DMS 273 (cell line): ENCODE data around the gene SBK3.
A peak's percentile ranks its signal among the peaks of the same experiment; 100 is the strongest.
"Not testable (repeated sequence)": the region's sequence is repeated elsewhere in the genome, so short reads cannot be mapped to it uniquely, and the experiment has no call there.

Experiments used
- DNase-seq: peaks from one replicate; lab custom pipeline; 2025; ENCODE audit not compliant: unreplicated experiment; lab: John Stamatoyannopoulos, UW

The SBK3 gene

GRCh38 chr19:55541091-55541490 is 4.3 kb downstream of the SBK3 start:
- no peak for DNase-seq

- DNase-seq = peak; percentile 56
Measured at GRCh38 chr19:55540619-55541018, 4.7 kb downstream of the SBK3 start.

GRCh38 chr19:55539090-55539984 is 6.0 kb downstream of the SBK3 start:
- no peak for DNase-seq

DNA sequence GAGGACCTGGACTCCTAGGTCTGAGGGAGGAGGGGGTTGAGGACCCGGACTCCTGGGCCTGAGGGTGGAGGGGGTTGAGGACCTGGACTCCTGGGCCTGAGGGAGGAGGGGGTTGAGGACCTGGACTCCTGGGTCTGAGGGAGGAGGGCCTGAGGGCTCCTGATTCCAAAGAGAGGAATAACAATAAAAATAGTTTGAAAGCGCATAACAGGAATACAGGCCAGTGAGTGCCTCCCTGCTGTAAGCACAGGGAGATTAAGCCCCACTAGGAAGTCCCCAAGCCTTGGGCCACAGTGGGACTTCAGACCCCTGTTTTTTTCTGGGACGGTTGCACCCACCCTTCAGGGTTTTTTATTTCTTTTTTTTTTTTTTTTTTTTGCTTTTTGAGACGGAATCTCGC is 7.2 kb downstream of the SBK3 start:
- no peak for DNase-seq

GRCh38 chr19:55537741-55538111 is 7.6 kb downstream of the SBK3 start:
- DNase-seq = no peak

DNA sequence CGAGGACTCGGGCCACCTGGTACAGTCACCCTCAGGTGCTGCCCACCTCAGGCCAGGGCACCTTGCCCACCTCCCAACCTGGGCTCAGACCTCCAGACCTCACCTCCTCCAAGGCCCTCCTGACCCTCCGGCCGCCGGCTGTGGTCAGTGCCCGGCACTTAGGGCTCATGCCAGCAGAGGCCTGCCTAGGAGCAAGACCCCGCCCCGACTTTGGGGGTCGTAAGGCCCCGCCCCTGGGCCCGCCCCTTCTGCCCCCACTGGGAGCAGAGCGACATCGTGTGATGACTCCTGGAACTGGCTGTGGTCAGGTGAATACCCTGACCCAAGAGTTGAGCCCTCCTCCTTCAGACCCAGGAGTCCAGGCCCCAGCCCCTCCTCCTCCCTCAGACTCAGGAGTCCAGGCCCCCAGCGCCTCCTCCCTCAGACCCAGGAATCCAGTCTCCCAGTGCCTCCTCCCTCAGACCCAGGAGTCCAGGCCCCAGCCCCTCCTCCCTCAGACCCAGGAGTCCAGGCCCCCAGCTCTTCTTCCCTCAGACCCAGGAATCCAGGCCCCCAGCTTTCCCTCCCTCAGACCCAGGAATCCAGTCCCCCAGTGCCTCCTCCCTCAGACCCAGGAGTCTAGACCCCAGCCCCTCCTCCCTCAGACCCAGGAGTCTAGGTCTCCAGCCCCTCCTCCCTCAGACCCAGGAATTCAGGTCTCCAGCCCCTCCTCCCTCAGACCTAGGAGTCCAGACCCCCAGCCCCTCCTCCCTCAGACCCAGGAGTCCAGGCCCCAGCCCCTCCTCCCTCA is 8.2 kb downstream of the SBK3 start, which contains the start of gene SBK2:
SBK2 (minus strand) TSS at position 183 of the 790 bp plus-strand sequence. CDS start 839 bp downstream, outside the sequence.
- peak; percentile 49 for DNase-seq

DNA sequence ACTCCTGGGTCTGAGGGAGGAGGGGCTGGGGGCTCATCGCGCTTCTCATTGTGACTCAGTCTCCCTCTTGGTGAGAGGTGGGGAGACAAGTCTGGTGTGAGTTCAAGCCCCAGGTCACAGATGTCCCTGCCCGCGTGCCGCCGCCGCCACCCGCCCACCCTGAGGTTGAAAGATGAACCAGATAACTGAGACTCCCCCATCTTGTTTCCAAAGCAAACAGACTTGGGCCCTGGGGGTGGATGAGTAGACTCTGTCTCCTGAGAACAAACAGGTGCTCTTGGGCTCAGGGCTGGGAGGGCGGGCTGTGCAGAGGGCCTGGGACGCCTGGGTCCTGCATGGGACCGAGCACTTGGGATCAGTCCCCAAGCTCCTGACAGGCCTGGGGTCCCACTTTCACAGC is 9.0 kb downstream of the SBK3 start:
- DNase-seq = no peak

- no peak for DNase-seq
Measured at GRCh38 chr19:55535965-55536350, 9.4 kb downstream of the SBK3 start.

GRCh38 chr19:55535173-55535964 is 10.0 kb downstream of the SBK3 start:
- no peak for DNase-seq

DNA sequence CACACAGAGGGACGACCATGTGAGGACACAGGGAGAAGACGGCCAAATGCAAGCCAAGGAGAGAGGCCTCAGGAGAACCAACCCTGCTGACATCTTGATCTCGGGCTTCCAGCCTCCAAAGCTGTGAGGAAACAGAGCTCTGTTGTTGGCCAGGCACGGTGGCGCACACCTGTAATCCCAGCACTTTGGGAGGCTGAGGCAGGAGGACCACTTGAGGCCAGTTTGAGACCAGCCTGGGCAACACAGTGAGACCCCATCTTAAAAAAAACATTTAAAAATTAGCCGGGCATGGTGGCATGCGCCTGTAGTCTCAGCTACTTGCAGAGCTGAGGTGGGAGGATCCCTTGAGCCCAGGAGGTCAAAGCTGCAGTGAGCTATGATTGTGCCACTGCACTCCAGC is 11.1 kb downstream of the SBK3 start:
- DNase-seq = not testable (repeated sequence)

GRCh38 chr19:55530996-55531395 is 14.3 kb downstream of the SBK3 start:
- DNase-seq = no peak

GRCh38 chr19:55529636-55530234 is 15.6 kb downstream of the SBK3 start:
- DNase-seq = no peak

DNA sequence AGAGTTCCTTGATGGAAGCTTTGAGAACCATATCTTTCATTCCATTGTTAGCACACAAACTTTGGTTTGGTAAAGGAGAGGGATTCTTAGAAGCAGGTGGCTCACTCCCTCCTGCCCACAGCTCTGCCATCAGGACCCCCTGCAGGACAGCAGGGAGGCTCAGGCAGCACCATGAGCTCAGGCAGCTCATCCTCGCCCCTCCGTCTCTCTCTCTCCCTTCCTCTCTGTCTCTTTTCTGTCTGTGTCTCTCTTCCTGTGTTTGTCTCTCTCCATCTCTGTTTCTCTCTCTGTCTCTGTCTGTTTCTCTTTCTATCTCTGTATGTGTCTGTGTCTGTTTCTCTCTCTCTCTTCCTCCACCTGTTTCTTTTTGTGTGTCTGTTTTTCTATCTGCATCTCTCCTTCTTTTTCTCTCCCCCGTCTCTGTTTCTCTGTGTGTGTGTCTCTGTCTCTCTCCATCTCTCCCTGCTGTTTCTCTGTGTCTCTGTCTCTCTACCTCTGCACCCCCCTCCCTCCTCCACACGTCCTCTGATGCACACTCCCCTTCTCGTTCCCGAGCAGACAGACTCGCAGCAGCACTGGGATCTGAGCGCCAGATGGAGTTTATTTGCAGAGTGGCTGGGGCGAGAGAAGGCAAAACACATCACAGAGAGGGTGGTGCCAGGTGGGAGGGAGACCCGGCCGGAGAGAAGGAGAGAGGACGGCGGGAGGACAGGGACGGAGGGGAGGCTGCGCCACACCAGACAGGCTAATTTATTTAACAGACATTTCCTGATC is 17.1 kb downstream of the SBK3 start:
- peak; percentile 97 for DNase-seq

- DNase-seq = no peak
Measured at GRCh38 chr19:55527197-55528029, 17.9 kb downstream of the SBK3 start.

DNA sequence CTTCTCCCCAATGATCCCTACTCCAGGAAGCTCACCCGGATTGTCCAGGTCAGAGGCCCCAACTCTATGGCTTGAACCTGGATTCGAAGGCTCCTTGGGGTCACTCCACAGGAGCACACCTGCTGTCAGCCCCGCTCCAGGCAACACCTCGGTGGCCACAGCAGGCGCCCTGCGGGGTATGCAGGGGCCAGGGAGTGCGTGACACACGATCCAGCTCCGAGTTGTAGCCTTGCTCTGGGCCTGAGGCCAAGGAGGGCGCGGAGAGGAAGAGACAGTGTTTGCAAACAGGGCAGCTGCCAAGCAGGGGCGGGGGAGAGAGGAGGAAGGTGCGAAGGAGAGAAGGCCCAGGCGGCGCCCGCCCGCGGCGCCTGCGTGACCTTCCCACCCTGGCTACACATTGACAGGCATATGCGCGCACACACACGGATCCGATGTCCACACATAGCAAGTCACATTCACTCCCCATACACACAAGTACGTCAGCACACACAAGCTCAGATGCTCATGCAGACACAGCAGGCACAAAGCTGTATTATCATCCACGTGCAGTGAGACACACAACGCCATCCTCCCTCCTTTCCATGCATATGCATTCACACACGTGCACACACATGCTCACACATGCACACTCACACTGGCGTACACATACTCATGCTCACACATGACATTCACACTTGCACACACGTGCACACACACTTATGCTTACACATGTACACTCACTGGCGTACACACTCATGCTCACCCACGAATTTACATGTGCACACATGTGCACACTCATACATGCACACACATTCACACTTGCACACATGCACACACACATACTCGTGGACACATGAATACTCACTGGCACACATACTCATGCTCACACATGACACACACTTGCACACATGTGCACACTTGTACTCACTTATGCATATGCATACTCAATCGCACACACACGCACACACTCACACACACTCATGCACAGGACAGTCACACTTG is 18.8 kb downstream of the SBK3 start:
- DNase-seq = peak; percentile 95

DNA sequence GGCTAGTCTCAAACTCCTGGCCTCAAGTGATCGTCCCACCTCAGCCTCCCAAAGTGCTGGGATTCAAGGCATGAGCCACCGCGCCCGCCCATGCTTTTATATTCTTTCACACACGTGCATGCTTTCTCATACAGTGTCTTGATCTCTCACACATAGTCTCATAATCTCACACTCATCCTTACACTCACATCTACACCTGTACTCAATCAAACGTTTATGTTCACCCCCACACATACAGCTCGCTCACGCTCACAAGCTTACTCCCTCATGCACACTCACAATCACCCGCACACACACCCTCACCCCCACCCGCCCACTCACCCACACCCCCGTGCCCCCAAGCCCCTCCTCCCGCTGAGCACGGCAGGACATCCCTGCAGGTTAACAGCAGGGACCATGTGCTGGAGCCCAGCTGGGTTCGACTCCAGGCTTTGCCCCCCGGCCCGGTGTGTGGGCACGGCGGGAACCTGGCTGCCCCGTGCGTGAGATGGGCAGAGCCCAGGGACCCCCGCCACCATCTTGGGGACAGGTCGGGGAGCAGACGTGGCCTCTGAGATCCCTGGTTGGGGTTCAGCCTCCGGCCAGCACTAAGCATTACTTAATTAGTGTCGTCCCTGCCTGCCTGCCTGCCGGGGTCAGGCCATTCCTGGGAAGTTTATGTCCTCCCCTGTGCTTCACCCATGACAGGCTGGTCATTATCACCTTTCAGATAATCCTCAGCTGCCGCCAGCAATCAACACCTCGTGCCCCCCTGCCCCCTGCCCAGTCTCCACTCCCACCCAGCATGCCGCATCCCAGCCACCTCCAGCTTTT is 19.8 kb downstream of the SBK3 start:
- no peak for DNase-seq

DNA sequence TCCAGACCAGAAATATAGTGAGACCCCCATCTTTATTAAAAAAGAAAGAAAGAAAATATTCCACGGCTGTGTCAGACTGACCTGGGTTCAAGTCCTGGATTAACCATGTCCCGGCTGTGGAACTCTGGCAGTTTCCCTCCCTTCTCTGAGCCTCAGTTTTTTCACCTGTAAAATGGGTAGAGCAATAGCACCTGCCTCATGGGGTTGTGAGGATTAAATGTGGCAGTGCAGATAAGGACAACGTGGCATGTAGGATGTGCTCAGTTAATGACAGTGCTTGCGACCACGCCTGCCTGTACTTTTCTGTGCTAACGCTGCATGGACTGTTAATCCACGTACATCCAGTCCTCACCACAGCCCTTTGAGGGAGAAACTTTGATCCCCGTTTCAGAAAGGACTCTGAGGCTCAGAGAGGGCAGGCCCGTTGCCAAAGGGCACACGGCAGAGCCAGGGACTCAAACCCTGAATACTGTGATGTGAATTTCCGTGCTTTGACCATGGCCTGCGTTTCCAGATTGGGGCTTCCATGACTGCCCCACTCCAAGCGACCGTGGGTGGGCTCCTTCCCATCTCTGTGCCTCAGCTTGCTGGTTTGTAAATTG is 24.6 kb downstream of the SBK3 start:
- no peak for DNase-seq
